K562 (cell line): ENCODE results near the gene RNF17. TPM values are rescaled to one million over a fixed set of nuclear protein-coding genes. Genes with fewer than 3 reads are reported as not detected.

Experiments used
- ADNP ChIP-seq: fragments of 200-800 bp; sonication (Bioruptor generic); IDR thresholded peaks from 2 replicates; pipeline ENCODE4 v1.6.1; 2016; ENCODE audit warnings: missing genetic modification characterization, missing compliant biosample characterization
- CBX2 ChIP-seq: fragments of 200-600 bp; sonication (generic); IDR thresholded peaks from one replicate; pipeline ENCODE4 v1.6.1; 2012; ENCODE audit warnings: mild to moderate bottlenecking, low read length, inconsistent platforms; ENCODE audit not compliant: insufficient read depth, poor library complexity, severe bottlenecking
- FOXP1 ChIP-seq: sonication (generic); formaldehyde crosslinking; IDR thresholded peaks from 2 replicates; pipeline ENCODE4 v1.8.0; 2022; ENCODE audit warnings: mild to moderate bottlenecking, missing genetic modification reagents
- ILF3 ChIP-seq: fragments of 450-650 bp; IDR thresholded peaks from 2 replicates; pipeline ENCODE4 v1.6.1; 2018; ENCODE audit warnings: antibody characterized with exemption, mild to moderate bottlenecking, moderate library complexity, borderline replicate concordance
- MAFK ChIP-seq: IDR thresholded peaks from 2 replicates; pipeline ENCODE4 v1.6.1; 2011; ENCODE audit warnings: low read length, improper control_type of control experiment
- MNT ChIP-seq, 2 experiments: fragments of 450-650 bp; conservative IDR thresholded peaks; 2 replicates each; pipeline ENCODE4 v1.6.1; 2017; ENCODE audit warnings: mild to moderate bottlenecking in 2 of 2, moderate library complexity in 2 of 2
- NBN ChIP-seq: fragments of 450-650 bp; IDR thresholded peaks from 2 replicates; pipeline ENCODE4 v1.6.1; 2016; ENCODE audit warnings: low read depth, mild to moderate bottlenecking
- POLR3A ChIP-seq: IDR thresholded peaks from 2 replicates; pipeline ENCODE4 v1.6.1; 2011; ENCODE audit warnings: borderline replicate concordance, mild to moderate bottlenecking, moderate library complexity; ENCODE audit not compliant: insufficient read length, insufficient read depth; ENCODE audit errors: extremely low read depth
- RAD21 ChIP-seq, 2 experiments: fragments of 250-450 bp in 1 of 2; fragments of 450-650 bp in 1 of 2; sonication (Bioruptor Pico) in 1 of 2; formaldehyde crosslinking in 1 of 2; IDR thresholded peaks in 1 of 2; conservative IDR thresholded peaks in 1 of 2; 2 replicates each; pipeline versions ENCODE4 v1.4.0 to v1.8.0; 2020 to 2022; ENCODE audit warnings: mild to moderate bottlenecking in 2 of 2, moderate library complexity in 1 of 2
- SMAD4 ChIP-seq: fragments of 250-450 bp; sonication (Bioruptor Pico); conservative IDR thresholded peaks from 2 replicates; pipeline ENCODE4 v1.8.0; 2021; ENCODE audit warnings: inconsistent platforms, mild to moderate bottlenecking, moderate library complexity
- SP1 ChIP-seq: sonication (generic); formaldehyde crosslinking; IDR thresholded peaks from 2 replicates; pipeline ENCODE4 v1.8.1; 2022; ENCODE audit warnings: mild to moderate bottlenecking, missing genetic modification reagents
- ZKSCAN1 ChIP-seq: fragments of 150-350 bp; IDR thresholded peaks from 2 replicates; pipeline ENCODE4 v1.6.1; 2016; ENCODE audit warnings: low read depth, low read length
- ZNF146 ChIP-seq: IDR thresholded peaks from one replicate; pipeline ENCODE4 v1.6.1; 2018; ENCODE audit warnings: missing compliant biosample characterization; ENCODE audit not compliant: unreplicated experiment
- polyA plus RNA-seq, 8 experiments: library from polyadenylated mRNA; depleted of rRNA in 4 of 8; stranded (reverse) in 5 of 8; unstranded in 3 of 8; fragments of >200 nt; fragmentation: Nextera tagmentation in 2 of 8; fragmentation: Illumina TruSeq in 1 of 8; extraction: Ambion mirVana in 2 of 8; extraction: Trizol in 1 of 8; gene quantifications; 2 replicates each; pipeline versions ENCODE4 v1.2.1 to v1.2.3, GENCODE V29; 2011 to 2014; ENCODE audit warnings: inconsistent platforms in 1 of 8, missing spikeins in 1 of 8
- total RNA-seq, 7 experiments: library from RNA; depleted of rRNA in 6 of 7; stranded (reverse); fragments of >200 nt in 6 of 7; fragmentation: Illumina TruSeq in 2 of 7; extraction: Trizol in 2 of 7; gene quantifications; 2 replicates each; pipeline versions ENCODE4 v1.2.1 to v1.2.3, GENCODE V29; 2011 to 2021; ENCODE audit warnings: low replicate concordance in 1 of 7
- TF ChIP-seq, protein P1 (sequence below): sonication (generic); formaldehyde crosslinking; IDR thresholded peaks from 2 replicates; pipeline ENCODE4 v1.8.1; 2023; ENCODE audit warnings: mild to moderate bottlenecking, missing genetic modification reagents
- TF ChIP-seq, protein P2 (sequence below): fragments of 250-450 bp; sonication (Bioruptor Pico); IDR thresholded peaks from 2 replicates; pipeline ENCODE4 v1.8.0; 2022; ENCODE audit warnings: moderate library complexity, mild to moderate bottlenecking, inconsistent platforms
- TF ChIP-seq, protein P3 (sequence below), 2 experiments: IDR thresholded peaks in 1 of 2; conservative IDR thresholded peaks in 1 of 2; 2 replicates each; pipeline ENCODE4 v1.6.1; 2016; ENCODE audit warnings: low read depth in 2 of 2, mild to moderate bottlenecking in 1 of 2, missing compliant biosample characterization in 1 of 2, missing genetic modification characterization in 1 of 2, moderate library complexity in 1 of 2

The RNF17 gene
- total and polyA plus RNA-seq, 9 of the 15 experiments (the other 6 are each of a cell fraction or from before 2014, with no cell fraction given): 0.11 to 0.90 (median 0.58) TPM

DNA sequence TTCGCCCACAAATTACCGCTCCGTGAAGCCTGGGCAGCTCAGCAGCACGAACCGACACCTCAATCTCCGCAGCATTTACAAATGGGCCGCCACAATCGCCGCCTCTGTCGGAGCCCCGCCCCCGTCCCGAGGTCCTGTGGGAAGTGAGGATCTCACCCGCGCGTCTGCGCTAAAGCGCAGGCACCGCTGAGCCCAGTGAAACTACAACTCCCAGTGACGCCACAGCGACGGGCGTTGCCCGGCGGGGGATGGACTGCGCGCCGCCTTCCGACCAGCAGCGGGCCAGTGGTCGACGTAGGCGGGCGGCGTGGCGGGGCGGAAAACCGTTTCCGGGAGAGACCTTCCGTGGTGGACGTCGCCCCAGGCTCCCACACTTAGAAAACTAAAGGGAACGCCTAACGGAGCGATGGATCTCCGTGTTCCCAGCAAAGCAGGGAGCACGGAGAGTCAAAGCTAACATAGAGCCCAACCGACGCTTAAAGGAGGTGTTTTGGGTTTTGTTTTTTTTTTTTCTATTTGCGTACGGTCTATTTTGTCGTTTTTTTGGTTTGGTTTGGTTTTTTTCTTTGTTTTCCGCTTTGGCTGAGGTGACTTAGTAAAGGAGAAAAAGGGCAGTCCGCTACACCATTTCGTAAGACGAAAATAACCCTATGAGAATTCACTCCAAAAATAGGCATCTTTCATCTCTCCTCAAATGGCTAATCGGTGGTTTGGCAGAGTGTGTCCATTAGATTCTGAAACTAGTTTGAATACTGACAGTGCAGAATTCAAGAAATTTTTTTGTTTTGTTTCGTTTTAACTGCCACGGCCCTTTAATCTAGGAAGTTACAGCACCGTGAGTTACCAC, 159.0 kb downstream of the RNF17 start (continued):
- TF ChIP-seq ILF3 (no peak), SP1 (CRISPR knock-in tag) (peak; percentile 87), ZNF146 (no peak), MNT (conservative IDR thresholded peaks at IDR 0.05) (peak; percentile 77 to 81; a peak in 3 of 4 replicates), FOXP1 (no peak), MAFK (peak; percentile 23; the same call in 1 of the 2 replicates), ZKSCAN1 (no peak), ADNP (tag) (no peak), POLR3A (no peak), SMAD4 (no peak; the same call in 1 of the 2 replicates), NBN (peak; percentile 67), RAD21 (CRISPR knock-in tag; conservative IDR thresholded peaks at IDR 0.05 in 1 of 2, IDR thresholded peaks at IDR 0.05 in 1 of 2) (no peak), CBX2 (no peak)
- TF ChIP-seq, protein P1, sequence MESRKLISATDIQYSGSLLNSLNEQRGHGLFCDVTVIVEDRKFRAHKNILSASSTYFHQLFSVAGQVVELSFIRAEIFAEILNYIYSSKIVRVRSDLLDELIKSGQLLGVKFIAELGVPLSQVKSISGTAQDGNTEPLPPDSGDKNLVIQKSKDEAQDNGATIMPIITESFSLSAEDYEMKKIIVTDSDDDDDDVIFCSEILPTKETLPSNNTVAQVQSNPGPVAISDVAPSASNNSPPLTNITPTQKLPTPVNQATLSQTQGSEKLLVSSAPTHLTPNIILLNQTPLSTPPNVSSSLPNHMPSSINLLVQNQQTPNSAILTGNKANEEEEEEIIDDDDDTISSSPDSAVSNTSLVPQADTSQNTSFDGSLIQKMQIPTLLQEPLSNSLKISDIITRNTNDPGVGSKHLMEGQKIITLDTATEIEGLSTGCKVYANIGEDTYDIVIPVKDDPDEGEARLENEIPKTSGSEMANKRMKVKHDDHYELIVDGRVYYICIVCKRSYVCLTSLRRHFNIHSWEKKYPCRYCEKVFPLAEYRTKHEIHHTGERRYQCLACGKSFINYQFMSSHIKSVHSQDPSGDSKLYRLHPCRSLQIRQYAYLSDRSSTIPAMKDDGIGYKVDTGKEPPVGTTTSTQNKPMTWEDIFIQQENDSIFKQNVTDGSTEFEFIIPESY: no peak
- TF ChIP-seq, protein P2, sequence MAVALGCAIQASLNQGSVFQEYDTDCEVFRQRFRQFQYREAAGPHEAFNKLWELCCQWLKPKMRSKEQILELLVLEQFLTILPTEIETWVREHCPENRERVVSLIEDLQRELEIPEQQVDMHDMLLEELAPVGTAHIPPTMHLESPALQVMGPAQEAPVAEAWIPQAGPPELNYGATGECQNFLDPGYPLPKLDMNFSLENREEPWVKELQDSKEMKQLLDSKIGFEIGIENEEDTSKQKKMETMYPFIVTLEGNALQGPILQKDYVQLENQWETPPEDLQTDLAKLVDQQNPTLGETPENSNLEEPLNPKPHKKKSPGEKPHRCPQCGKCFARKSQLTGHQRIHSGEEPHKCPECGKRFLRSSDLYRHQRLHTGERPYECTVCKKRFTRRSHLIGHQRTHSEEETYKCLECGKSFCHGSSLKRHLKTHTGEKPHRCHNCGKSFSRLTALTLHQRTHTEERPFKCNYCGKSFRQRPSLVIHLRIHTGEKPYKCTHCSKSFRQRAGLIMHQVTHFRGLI (CRISPR knock-in tag): no peak
- TF ChIP-seq, protein P3, sequence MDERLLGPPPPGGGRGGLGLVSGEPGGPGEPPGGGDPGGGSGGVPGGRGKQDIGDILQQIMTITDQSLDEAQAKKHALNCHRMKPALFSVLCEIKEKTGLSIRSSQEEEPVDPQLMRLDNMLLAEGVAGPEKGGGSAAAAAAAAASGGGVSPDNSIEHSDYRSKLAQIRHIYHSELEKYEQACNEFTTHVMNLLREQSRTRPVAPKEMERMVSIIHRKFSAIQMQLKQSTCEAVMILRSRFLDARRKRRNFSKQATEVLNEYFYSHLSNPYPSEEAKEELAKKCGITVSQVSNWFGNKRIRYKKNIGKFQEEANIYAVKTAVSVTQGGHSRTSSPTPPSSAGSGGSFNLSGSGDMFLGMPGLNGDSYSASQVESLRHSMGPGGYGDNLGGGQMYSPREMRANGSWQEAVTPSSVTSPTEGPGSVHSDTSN (CRISPR knock-in tag; IDR thresholded peaks at IDR 0.05; ENCODE audit: low read depth): no peak
- TF ChIP-seq, protein P3 (tag; conservative IDR thresholded peaks at IDR 0.05; ENCODE audit: low read depth): no peak
